Chondrocyte (in vitro differentiated cells): Measurements from ENCODE around the gene HPS1. TPM values are rescaled to one million over a fixed set of nuclear protein-coding genes. Genes with fewer than 3 reads are reported as not detected.

Experiments used
- DNase-seq: peaks from one replicate; pipeline ENCODE4 v3.0.0; 2021; ENCODE audit warnings: mixed read lengths, low spot score
- H3K27ac Mint-ChIP-seq: one replicate; pipeline ENCODE4 v1.8.0; 2021; ENCODE audit warnings: mild to moderate bottlenecking, moderate library complexity, mixed read lengths; ENCODE audit not compliant: unreplicated experiment
- H3K27me3 Mint-ChIP-seq: 2 replicates; pipeline ENCODE4 v1.8.0; 2021; ENCODE audit warnings: low read depth, mixed read lengths
- H3K36me3 Mint-ChIP-seq: 2 replicates; pipeline ENCODE4 v1.8.0; 2021; ENCODE audit warnings: low read depth, mixed read lengths
- H3K4me1 Mint-ChIP-seq: 2 replicates; pipeline ENCODE4 v1.8.0; 2021; ENCODE audit warnings: low read depth, mild to moderate bottlenecking, mixed read lengths
- H3K4me3 Mint-ChIP-seq: one replicate; pipeline ENCODE4 v1.8.0; 2021; ENCODE audit warnings: mild to moderate bottlenecking, moderate library complexity, mixed read lengths; ENCODE audit not compliant: unreplicated experiment
- H3K9me3 Mint-ChIP-seq: 2 replicates; pipeline ENCODE4 v1.8.0; 2021; ENCODE audit warnings: low read depth, mixed read lengths
- CTCF ChIP-seq: fragments of 200-600 bp; sonication (generic); IDR thresholded peaks from 2 replicates; pipeline ENCODE4 v1.5.0; 2021; ENCODE audit warnings: antibody characterized with exemption, mild to moderate bottlenecking, moderate library complexity
- total RNA-seq: library from RNA; stranded (reverse); gene quantifications from 3 replicates; pipeline ENCODE4 v1.2.1, GENCODE V29; 2021

Gene HPS1
- total RNA-seq, 1 donor from 2014 or later = 50.5 TPM

- H3K4me1 Mint-ChIP-seq = peaks cover 5% of the 10 kb centered on the region
These were observed 55.7 kb downstream of the HPS1 start for GRCh38 chr10:98391065-98391464.

GRCh38 chr10:98390406-98390805, 56.3 kb downstream of the HPS1 start:
- no peak for TF ChIP-seq CTCF
- peaks cover 5% of the 10 kb centered on the region for H3K4me1 Mint-ChIP-seq
- no peaks in the 10 kb centered on the region for H3K9me3 Mint-ChIP-seq
- no peak for DNase-seq
- H3K27me3 Mint-ChIP-seq = peaks cover 2% of the 10 kb centered on the region
- no peak overlapping the region for H3K27ac Mint-ChIP-seq
- no peak overlapping the region for H3K4me3 Mint-ChIP-seq
- H3K36me3 Mint-ChIP-seq = peaks cover 16% of the 10 kb centered on the region

More at GRCh38 chr10:98391065-98391464, 55.7 kb downstream of the HPS1 start:
- H3K27me3 Mint-ChIP-seq = peaks cover 2% of the 10 kb centered on the region
- peaks cover 16% of the 10 kb centered on the region for H3K36me3 Mint-ChIP-seq
- no peak for TF ChIP-seq CTCF
- no peak for DNase-seq
- no peaks in the 10 kb centered on the region for H3K9me3 Mint-ChIP-seq
- H3K27ac Mint-ChIP-seq = no peak overlapping the region
- H3K4me3 Mint-ChIP-seq = no peak overlapping the region

GRCh38 chr10:98389398-98389797, 57.3 kb downstream of the HPS1 start:
- TF ChIP-seq CTCF = no peak
- Mint-ChIP-seq H3K27me3 (peaks cover 2% of the 10 kb centered on the region), H3K9me3 (no peaks in the 10 kb centered on the region), H3K4me3 (no peak overlapping the region), H3K27ac (no peak overlapping the region), H3K4me1 (peaks cover 2% of the 10 kb centered on the region), H3K36me3 (peaks cover 13% of the 10 kb centered on the region)
- DNase-seq = no peak

GRCh38 chr10:98388101-98388655, 58.6 kb downstream of the HPS1 start:
- Mint-ChIP-seq H3K9me3 (no peaks in the 10 kb centered on the region), H3K4me1 (peaks cover 5% of the 10 kb centered on the region), H3K27me3 (peaks cover 2% of the 10 kb centered on the region), H3K27ac (no peak overlapping the region), H3K4me3 (no peak overlapping the region), H3K36me3 (peaks cover 9% of the 10 kb centered on the region)
- no peak for DNase-seq
- TF ChIP-seq CTCF = peak; percentile 19

GRCh38 chr10:98384531-98385133, 62.1 kb downstream of the HPS1 start:
- no peak for DNase-seq
- Mint-ChIP-seq H3K27ac (no peak overlapping the region), H3K4me1 (peaks cover 9% of the 10 kb centered on the region), H3K4me3 (no peak overlapping the region), H3K36me3 (peaks cover 1% of the 10 kb centered on the region), H3K27me3 (no peaks in the 10 kb centered on the region), H3K9me3 (no peaks in the 10 kb centered on the region)
- TF ChIP-seq CTCF = no peak
